Activated B cell treated with CpG ODN at 0.5 μM for 24 hours (primary cell): ENCODE data around the gene BUB1B. TPM values are rescaled to one million over a fixed set of nuclear protein-coding genes. Genes with fewer than 3 reads are reported as not detected.

ENCODE experiments used
- ATAC-seq: fragments of 200-7000 bp; cut with Tn5 transposase; one replicate; pipeline ENCODE4 v1.10.0; 2021; ENCODE audit warnings: low read depth, mild to moderate bottlenecking, moderate library complexity
- CTCF ChIA-PET: fragments of 350-600 bp; sonication (Branson Sonifier 250); formaldehyde crosslinking; loops from one replicate; lab custom pipeline; 2021; ENCODE audit warnings: antibody characterized with exemption; lab: Charles Lee
- POLR2A ChIA-PET: fragments of 350-600 bp; sonication (Branson Sonifier 250); formaldehyde crosslinking; loops from one replicate; lab custom pipeline; 2021; ENCODE audit warnings: antibody characterized with exemption; lab: Charles Lee
- DNase-seq: peaks from one replicate; pipeline ENCODE4 v3.0.0; 2022
- H3K27ac Mint-ChIP-seq: one replicate; pipeline ENCODE4 v1.8.0; 2020; ENCODE audit warnings: mixed read lengths
- H3K27me3 Mint-ChIP-seq: one replicate; pipeline ENCODE4 v1.8.0; 2021; ENCODE audit warnings: mixed read lengths
- H3K36me3 Mint-ChIP-seq: one replicate; pipeline ENCODE4 v1.8.0; 2021; ENCODE audit warnings: low read depth, mixed read lengths
- H3K4me1 Mint-ChIP-seq: one replicate; pipeline ENCODE4 v1.8.0; 2021; ENCODE audit warnings: mixed read lengths
- H3K4me3 Mint-ChIP-seq: one replicate; pipeline ENCODE4 v1.8.0; 2020; ENCODE audit warnings: mild to moderate bottlenecking, mixed read lengths
- H3K9me3 Mint-ChIP-seq: one replicate; pipeline ENCODE4 v1.8.0; 2020; ENCODE audit warnings: mixed read lengths
- CTCF ChIP-seq: fragments of 200-600 bp; IDR thresholded peaks from one replicate; pipeline ENCODE4 v1.8.0; 2022; ENCODE audit warnings: antibody characterized with exemption, mild to moderate bottlenecking
- intact Hi-C: fragments of 100-400 bp; cut with micrococcal nuclease; formaldehyde crosslinking; loops from one replicate; pipeline ENCODE4 v1.15.1; 2024
- total RNA-seq: library from RNA; stranded (reverse); gene quantifications from 2 replicates; pipeline ENCODE4 v1.2.3, GENCODE V29; 2022

The BUB1B gene
- total RNA-seq, 1 donor from 2014 or later = 3.9 TPM

GRCh38 chr15:40125950-40126349, 34.9 kb upstream of the BUB1B start:
- POLR2A ChIA-PET = no interaction called here
- TF ChIP-seq CTCF = no peak
- ATAC-seq (no peak), DNase-seq (no peak)
- CTCF ChIA-PET = no interaction called here
- Mint-ChIP-seq H3K27me3 (peaks cover 7% of the 10 kb centered on the region), H3K4me3 (no peak overlapping the region), H3K36me3 (no peaks in the 10 kb centered on the region), H3K4me1 (no peaks in the 10 kb centered on the region), H3K9me3 (no peaks in the 10 kb centered on the region), H3K27ac (no peak overlapping the region)
- intact Hi-C loops = no loop called here

- intact Hi-C loops = no loop called here
- H3K4me1 Mint-ChIP-seq = no peaks in the 10 kb centered on the region
- H3K27me3 Mint-ChIP-seq = peaks cover 7% of the 10 kb centered on the region
- no peak for ATAC-seq
- DNase-seq = no peak
- no peak overlapping the region for H3K4me3 Mint-ChIP-seq
- no peak for TF ChIP-seq CTCF
- no peaks in the 10 kb centered on the region for H3K9me3 Mint-ChIP-seq
- peak overlapping the region; percentile 20 for H3K27ac Mint-ChIP-seq
- POLR2A ChIA-PET = no interaction called here
- CTCF ChIA-PET = interaction anchor here (1.0 kb wide), 1 partner anchor 84 kb away, joined by 4 read pairs; no protein-coding TSS in a partner anchor
- no peaks in the 10 kb centered on the region for H3K36me3 Mint-ChIP-seq
These were observed 31.9 kb upstream of the BUB1B start for GRCh38 chr15:40128766-40129660.

DNA sequence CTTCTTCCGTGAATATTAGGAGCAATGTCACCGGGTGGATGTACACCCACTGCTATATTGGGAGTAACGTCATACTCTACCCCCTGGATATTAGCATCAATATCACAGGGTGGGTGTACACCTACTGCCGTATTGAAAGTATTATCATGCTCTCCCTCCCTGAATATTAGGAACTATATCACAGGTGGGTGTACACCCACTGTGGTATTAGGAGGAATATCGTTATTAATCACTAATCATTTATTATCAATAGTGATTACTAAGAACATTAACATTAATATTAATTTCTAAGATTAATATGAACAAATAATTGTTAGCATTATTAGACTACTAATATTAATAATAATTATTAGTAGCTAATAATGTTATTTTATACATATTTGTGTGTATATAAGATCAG, 30.8 kb upstream of the BUB1B start:
- Mint-ChIP-seq H3K27me3 (peaks cover 7% of the 10 kb centered on the region), H3K4me1 (no peaks in the 10 kb centered on the region), H3K36me3 (no peaks in the 10 kb centered on the region), H3K9me3 (no peaks in the 10 kb centered on the region), H3K27ac (no peak overlapping the region), H3K4me3 (no peak overlapping the region)
- CTCF ChIA-PET = no interaction called here
- POLR2A ChIA-PET = no interaction called here
- ATAC-seq (no peak), DNase-seq (no peak)
- intact Hi-C loops = no loop called here
- TF ChIP-seq CTCF = no peak

DNA sequence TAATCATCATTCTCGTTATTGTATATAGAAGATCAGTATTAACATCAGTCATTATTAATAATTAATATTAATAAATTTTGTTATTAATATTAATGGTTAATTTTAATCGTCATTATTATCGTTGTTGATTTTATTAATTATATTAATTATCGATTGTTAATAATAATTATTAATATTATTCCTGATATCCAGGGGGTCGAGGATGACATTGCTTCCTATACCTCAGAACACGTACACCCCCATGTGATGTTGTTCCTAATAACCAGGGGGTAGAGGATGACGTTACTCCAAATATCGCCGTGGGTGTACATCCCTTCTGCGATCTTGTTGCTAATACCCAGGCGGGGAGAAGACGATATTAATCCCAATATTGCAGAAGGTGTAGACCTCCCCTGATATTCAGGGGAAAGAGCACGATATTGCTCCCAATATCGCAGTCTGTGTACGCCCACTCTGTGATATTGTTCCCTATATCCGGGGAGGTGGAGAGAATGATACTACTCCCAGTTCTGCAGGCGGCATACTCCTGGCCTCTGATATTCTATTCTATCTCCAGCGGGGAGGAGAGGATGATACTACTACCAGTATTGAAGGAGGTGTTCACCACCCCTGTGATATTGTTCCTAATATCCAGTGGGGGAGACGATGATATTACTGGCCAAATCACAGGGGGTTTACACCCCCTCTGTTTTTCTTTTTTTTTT, 29.9 kb upstream of the BUB1B start:
- no peak for TF ChIP-seq CTCF
- no peaks in the 10 kb centered on the region for H3K9me3 Mint-ChIP-seq
- no peak overlapping the region for H3K4me3 Mint-ChIP-seq
- H3K36me3 Mint-ChIP-seq = no peaks in the 10 kb centered on the region
- ATAC-seq (no peak), DNase-seq (no peak)
- H3K27me3 Mint-ChIP-seq = peaks cover 7% of the 10 kb centered on the region
- intact Hi-C loops = no loop called here
- CTCF ChIA-PET = no interaction called here
- H3K4me1 Mint-ChIP-seq = no peaks in the 10 kb centered on the region
- no peak overlapping the region for H3K27ac Mint-ChIP-seq
- POLR2A ChIA-PET = no interaction called here

DNA sequence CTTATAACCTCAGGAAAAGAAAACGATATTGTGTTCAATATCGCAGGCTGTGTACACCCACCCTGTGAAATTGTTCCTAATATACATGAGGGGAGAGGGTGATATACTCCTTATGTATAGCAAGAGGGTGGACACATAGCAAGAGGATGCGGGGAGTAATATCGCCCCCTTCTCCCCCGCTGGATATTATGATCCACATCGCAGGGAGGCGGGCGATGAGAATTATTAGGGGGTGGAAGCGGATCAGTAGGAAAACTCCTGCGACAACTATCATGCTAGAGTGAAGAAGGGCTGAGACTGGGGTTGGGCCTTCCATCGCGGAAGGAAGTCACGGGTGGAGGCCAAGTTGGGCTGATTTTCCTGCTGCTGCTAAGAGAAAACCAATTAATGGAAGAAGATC, 27.3 kb upstream of the BUB1B start:
- Mint-ChIP-seq H3K36me3 (no peaks in the 10 kb centered on the region), H3K4me1 (no peaks in the 10 kb centered on the region), H3K9me3 (no peaks in the 10 kb centered on the region), H3K4me3 (no peak overlapping the region), H3K27me3 (peaks cover 5% of the 10 kb centered on the region), H3K27ac (no peak overlapping the region)
- ChIA-PET POLR2A (interaction anchor here (0.8 kb wide), 1 partner anchor 12 kb away, joined by 3 read pairs; no protein-coding TSS in a partner anchor), CTCF (no interaction called here)
- ATAC-seq (no peak), DNase-seq (no peak)
- intact Hi-C loops = no loop called here
- TF ChIP-seq CTCF = no peak
